CD4-positive, alpha-beta T cell treated with Interferon gamma for 1 hour (primary cell): ENCODE data around the gene CYBC1.

ENCODE experiments used
- DNase-seq: peaks from one replicate; pipeline ENCODE4 v3.0.0-alpha.2; 2020

The CYBC1 gene

GRCh38 chr17:82405051-82405450, 45.5 kb downstream of the CYBC1 start:
- no peak for DNase-seq

GRCh38 chr17:82403662-82404660, 46.6 kb downstream of the CYBC1 start:
- DNase-seq: no peak

GRCh38 chr17:82402865-82403264, 47.7 kb downstream of the CYBC1 start:
- DNase-seq: no peak

- peak; percentile 58 for DNase-seq
Observed at GRCh38 chr17:82400830-82401229, 49.7 kb downstream of the CYBC1 start.

- DNase-seq: no peak
Observed at GRCh38 chr17:82400206-82400605, 50.3 kb downstream of the CYBC1 start.

GRCh38 chr17:82399601-82400101, 50.9 kb downstream of the CYBC1 start:
- no peak for DNase-seq

- no peak for DNase-seq
Observed at GRCh38 chr17:82399041-82399441, 51.5 kb downstream of the CYBC1 start.

GRCh38 chr17:82397449-82398335, 52.9 kb downstream of the CYBC1 start:
- DNase-seq: no peak

- DNase-seq: no peak
Observed at GRCh38 chr17:82396601-82397435, 53.7 kb downstream of the CYBC1 start.

- DNase-seq: no peak
Observed at GRCh38 chr17:82394278-82394677, 56.3 kb downstream of the CYBC1 start.

- DNase-seq: no peak
Observed at GRCh38 chr17:82392941-82393340, 57.6 kb downstream of the CYBC1 start.
